Right atrium auricular region (tissue), 2 donors: ENCODE measurements around the gene DPF3. TPM values are rescaled to one million over a fixed set of nuclear protein-coding genes. Genes with fewer than 3 reads are reported as not detected.

ENCODE experiments used
- DNase-seq: peaks from one replicate; pipeline ENCODE4 v3.0.0-alpha.2; 2019; ENCODE audit warnings: low spot score
- H3K27ac ChIP-seq, 2 donors: fragments of 200-600 bp; sonication (generic); 1 replicate in 1 of 2; 2 replicates in 1 of 2; pipeline ENCODE4 v1.5.1; 2016 to 2019
- H3K27me3 ChIP-seq, 2 donors: fragments of 200-600 bp; sonication (generic); one replicate each; pipeline versions ENCODE4 v1.5.1 to v1.6.0; 2017 to 2019
- H3K36me3 ChIP-seq: fragments of 200-600 bp; sonication (generic); one replicate; pipeline ENCODE4 v1.5.1; 2016
- H3K4me1 ChIP-seq, 2 donors: fragments of 200-600 bp; sonication (generic); one replicate each; pipeline versions ENCODE4 v1.5.1 to v1.6.0; 2017 to 2019
- H3K4me3 ChIP-seq, 2 donors: fragments of 200-600 bp; sonication (generic); 1 replicate in 1 of 2; 2 replicates in 1 of 2; pipeline ENCODE4 v1.5.1; 2017 to 2019; ENCODE audit warnings: mild to moderate bottlenecking in 1 of 2, moderate library complexity in 1 of 2
- H3K9me3 ChIP-seq, 2 donors: fragments of 200-600 bp; sonication (generic); one replicate each; pipeline ENCODE4 v1.5.1; 2019
- total RNA-seq, 2 donors: library from RNA; depleted of rRNA; stranded (reverse); fragments of >200 nt; gene quantifications; one replicate each; pipeline ENCODE4 v1.1.0, GENCODE V29; 2016
- TF ChIP-seq, protein P1 (sequence below), 2 donors: fragments of 200-600 bp; sonication (generic); IDR thresholded peaks; one replicate each; pipeline ENCODE4 v1.5.1; 2019; ENCODE audit warnings: antibody characterized with exemption in 2 of 2

DPF3 gene
- total RNA-seq, 2 donors from 2014 or later = 14.7 to 26.6 TPM

DNA sequence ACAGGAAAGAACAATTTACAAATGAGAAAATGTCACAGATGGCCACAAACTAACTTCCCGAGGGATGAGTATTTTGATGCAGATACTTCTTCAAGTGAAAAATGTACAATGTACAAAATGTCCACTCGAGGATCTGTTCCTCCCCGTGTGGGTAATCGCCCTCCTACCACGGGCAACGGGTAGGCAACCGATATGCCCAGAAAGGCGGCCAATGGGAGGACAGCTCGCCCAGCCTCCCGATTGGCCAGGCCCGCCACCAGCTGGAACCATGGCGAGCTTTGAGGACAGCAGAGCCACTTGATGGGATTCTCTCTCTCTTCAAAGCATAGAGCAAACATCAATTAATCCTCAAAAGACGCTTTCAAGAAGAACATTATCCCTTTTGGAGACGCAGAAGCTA, 42.3 kb downstream of the DPF3 start:
- Histone ChIP-seq H3K36me3 (no peaks in the 10 kb centered on the region), H3K4me1 (peaks cover 0 to 22% of the 10 kb centered on the region in 2 donors), H3K27me3 (no peaks in the 10 kb centered on the region), H3K9me3 (no peaks in the 10 kb centered on the region), H3K27ac (no peak overlapping the region), H3K4me3 (no peak overlapping the region)
- TF ChIP-seq, protein P1, sequence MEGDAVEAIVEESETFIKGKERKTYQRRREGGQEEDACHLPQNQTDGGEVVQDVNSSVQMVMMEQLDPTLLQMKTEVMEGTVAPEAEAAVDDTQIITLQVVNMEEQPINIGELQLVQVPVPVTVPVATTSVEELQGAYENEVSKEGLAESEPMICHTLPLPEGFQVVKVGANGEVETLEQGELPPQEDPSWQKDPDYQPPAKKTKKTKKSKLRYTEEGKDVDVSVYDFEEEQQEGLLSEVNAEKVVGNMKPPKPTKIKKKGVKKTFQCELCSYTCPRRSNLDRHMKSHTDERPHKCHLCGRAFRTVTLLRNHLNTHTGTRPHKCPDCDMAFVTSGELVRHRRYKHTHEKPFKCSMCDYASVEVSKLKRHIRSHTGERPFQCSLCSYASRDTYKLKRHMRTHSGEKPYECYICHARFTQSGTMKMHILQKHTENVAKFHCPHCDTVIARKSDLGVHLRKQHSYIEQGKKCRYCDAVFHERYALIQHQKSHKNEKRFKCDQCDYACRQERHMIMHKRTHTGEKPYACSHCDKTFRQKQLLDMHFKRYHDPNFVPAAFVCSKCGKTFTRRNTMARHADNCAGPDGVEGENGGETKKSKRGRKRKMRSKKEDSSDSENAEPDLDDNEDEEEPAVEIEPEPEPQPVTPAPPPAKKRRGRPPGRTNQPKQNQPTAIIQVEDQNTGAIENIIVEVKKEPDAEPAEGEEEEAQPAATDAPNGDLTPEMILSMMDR (IDR thresholded peaks at IDR 0.05) = no peak
- DNase-seq = no peak

DNA sequence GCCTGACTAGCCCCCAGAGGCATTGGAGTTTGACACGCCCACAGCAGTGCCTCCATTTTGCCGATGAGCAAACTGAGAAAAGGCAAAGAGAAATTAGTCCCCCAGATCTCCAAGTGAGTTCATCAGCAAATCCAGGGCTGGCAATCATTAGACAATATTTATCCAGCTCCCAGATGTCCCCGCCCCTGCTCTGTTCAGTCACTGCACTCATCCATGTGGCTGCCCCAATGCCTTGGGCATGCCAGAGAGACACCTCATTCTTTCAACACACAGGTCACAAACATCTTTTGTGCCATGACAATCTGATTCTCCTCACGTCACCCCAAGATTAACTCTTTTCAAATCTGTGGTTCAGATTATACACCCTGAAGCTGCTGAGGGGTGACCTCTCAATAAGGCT, 43.5 kb downstream of the DPF3 start:
- Histone ChIP-seq H3K4me1 (peaks cover 0 to 15% of the 10 kb centered on the region in 2 donors), H3K9me3 (no peaks in the 10 kb centered on the region), H3K36me3 (no peaks in the 10 kb centered on the region), H3K27ac (no peak overlapping the region), H3K27me3 (no peaks in the 10 kb centered on the region), H3K4me3 (no peak overlapping the region)
- no peak for DNase-seq
- TF ChIP-seq, protein P1 (IDR thresholded peaks at IDR 0.05) = no peak

DNA sequence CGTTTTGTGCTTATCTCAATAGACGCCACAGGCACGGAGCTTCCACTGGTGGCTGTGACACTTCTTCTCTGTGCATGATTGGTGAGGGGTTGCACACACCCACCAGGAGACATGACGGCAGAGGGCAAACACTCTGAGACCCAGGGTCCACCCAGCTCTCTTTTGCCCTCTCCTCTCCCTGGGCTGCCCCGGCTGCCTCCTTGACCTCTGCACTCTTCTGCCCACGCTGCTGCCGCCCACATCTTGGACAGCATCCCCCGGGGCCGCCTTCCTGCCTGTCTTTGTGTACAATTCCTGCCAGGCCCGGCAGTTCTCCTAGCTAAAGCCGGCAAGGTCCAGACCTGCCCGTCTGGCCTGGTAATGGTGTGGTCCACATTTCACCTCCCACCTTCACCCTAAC, 44.7 kb downstream of the DPF3 start:
- DNase-seq = no peak
- peak overlapping the region in 1 of 2 donors; percentile 26 for H3K27ac ChIP-seq

DNA sequence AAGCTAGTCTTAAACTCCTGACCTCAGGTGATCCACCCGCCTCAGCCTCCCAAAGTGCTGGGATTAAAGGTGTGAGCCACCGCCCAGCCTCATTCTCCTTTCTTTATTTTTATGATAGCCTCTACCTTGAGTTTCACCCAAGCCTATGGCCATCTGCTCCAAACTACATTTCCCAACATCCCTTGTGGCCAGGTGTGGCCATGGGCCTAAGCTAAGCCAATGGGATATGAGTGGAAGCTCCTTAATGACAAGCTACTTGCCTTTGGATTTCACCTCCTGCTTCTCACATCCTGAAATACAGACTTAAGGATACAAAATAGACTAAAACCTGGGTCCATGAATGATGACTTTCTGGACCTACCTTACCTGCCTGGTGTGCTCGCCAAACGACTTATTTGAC, 46.2 kb downstream of the DPF3 start:
- TF ChIP-seq, protein P1 (IDR thresholded peaks at IDR 0.05) = no peak
- H3K27me3 ChIP-seq = no peaks in the 10 kb centered on the region
- no peak overlapping the region for H3K4me3 ChIP-seq
- no peaks in the 10 kb centered on the region for H3K36me3 ChIP-seq
- no peak overlapping the region for H3K27ac ChIP-seq
- no peaks in the 10 kb centered on the region for H3K9me3 ChIP-seq
- DNase-seq = no peak
- peaks cover 0 to 8% of the 10 kb centered on the region in 2 donors for H3K4me1 ChIP-seq

More for the DNA sequence above, 44.7 kb downstream of the DPF3 start:
- Histone ChIP-seq H3K36me3 (no peaks in the 10 kb centered on the region), H3K4me1 (peaks cover 0 to 8% of the 10 kb centered on the region in 2 donors), H3K9me3 (no peaks in the 10 kb centered on the region), H3K4me3 (no peak overlapping the region), H3K27me3 (no peaks in the 10 kb centered on the region)
- TF ChIP-seq, protein P1 (IDR thresholded peaks at IDR 0.05) = no peak

DNA sequence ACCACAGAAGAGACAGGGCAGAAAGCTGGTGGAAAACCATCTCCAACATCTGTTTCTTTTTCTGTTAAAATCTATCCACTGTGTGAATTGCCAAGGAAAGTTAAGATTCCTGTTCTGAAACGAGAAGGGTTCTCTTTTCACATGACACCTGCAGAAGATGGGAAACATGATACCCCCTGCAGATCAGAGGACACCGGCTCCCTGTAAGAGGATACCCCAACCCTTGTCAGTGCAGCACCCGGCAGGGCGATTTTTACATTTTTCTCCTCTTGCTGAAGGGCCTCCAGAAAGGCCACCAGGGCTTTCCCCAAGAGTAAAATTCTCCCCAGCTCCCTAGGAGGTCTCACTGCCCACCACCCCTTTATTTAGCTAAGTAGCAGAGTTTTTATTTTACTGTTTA, 48.2 kb downstream of the DPF3 start:
- TF ChIP-seq, protein P1 (IDR thresholded peaks at IDR 0.05) = no peak
- H3K36me3 ChIP-seq = no peaks in the 10 kb centered on the region
- H3K4me3 ChIP-seq = no peak overlapping the region
- H3K27ac ChIP-seq = no peak overlapping the region
- no peaks in the 10 kb centered on the region for H3K9me3 ChIP-seq
- no peaks in the 10 kb centered on the region for H3K27me3 ChIP-seq
- H3K4me1 ChIP-seq = peaks cover 0 to 8% of the 10 kb centered on the region in 2 donors
- no peak for DNase-seq

DNA sequence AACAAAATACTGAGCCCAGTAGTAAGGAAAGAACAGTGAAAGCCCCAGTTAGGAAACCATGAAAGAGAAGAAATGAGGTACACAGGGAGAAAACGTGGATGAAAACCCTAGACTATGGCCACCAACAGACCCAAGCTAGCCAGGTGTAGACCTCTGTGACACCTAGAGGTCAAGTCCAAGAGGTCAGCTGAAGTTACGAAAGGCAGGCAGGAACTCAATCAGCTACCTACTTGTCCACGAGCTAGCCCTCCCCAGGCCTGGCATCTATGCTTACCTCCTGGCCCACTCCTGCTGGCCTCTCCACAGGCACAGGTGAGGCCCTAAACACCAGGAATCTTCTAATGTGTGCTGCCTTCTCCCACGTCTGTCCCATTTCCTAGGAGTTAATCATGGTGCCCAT, 48.7 kb downstream of the DPF3 start:
- TF ChIP-seq, protein P1 (IDR thresholded peaks at IDR 0.05) = no peak
- Histone ChIP-seq H3K27ac (no peak overlapping the region), H3K4me1 (peaks cover 0 to 8% of the 10 kb centered on the region in 2 donors), H3K36me3 (no peaks in the 10 kb centered on the region), H3K9me3 (no peaks in the 10 kb centered on the region), H3K4me3 (no peak overlapping the region), H3K27me3 (no peaks in the 10 kb centered on the region)
- DNase-seq = no peak
